HUDEP-2 (cell line): ENCODE results near the gene PCCA.
"Not testable (repeated sequence)": the region's sequence is repeated elsewhere in the genome, so short reads cannot be mapped to it uniquely, and the experiment has no call there.

Source experiments
- DNase-seq, 76 experiments: peaks; one replicate each; lab custom pipeline; 2025; ENCODE audit not compliant: unreplicated experiment in 76 of 76; lab: John Stamatoyannopoulos, UW

Gene PCCA

GRCh38 chr13:100088644-100089464 is at the start of gene PCCA:
Gene PCCA, plus strand, starts transcription at chr13:100089093. Its CDS starts 28 bp downstream, at chr13:100089121.
- DNase-seq, result peak in 75 of 76 experiments; percentile 26 to 92 (median 81)

- DNase-seq, result no peak
These were observed 49.2 kb upstream of the PCCA start for GRCh38 chr13:100039740-100040139.

- DNase-seq, result no peak
These were observed 48.7 kb upstream of the PCCA start for GRCh38 chr13:100040196-100040595.

GRCh38 chr13:100044936-100045335 is 44.0 kb upstream of the PCCA start:
- DNase-seq, result no peak

GRCh38 chr13:100045355-100045754 is 43.5 kb upstream of the PCCA start:
- DNase-seq, result no peak

GRCh38 chr13:100051070-100051469 is 37.8 kb upstream of the PCCA start:
- no peak for DNase-seq

GRCh38 chr13:100059827-100060226 is 29.1 kb upstream of the PCCA start:
- DNase-seq, result no peak

GRCh38 chr13:100063333-100063732 is 25.6 kb upstream of the PCCA start:
- no peak for DNase-seq

GRCh38 chr13:100063906-100064305 is 25.0 kb upstream of the PCCA start:
- DNase-seq, result no peak

GRCh38 chr13:100068133-100068931 is 20.6 kb upstream of the PCCA start:
- DNase-seq, result no peak

GRCh38 chr13:100069278-100069677 is 19.6 kb upstream of the PCCA start:
- no peak for DNase-seq

GRCh38 chr13:100075700-100076587 is 12.9 kb upstream of the PCCA start:
- DNase-seq, result no peak

GRCh38 chr13:100079003-100079402 is 9.9 kb upstream of the PCCA start:
- not testable (repeated sequence) for DNase-seq

GRCh38 chr13:100083401-100083800 is 5.5 kb upstream of the PCCA start:
- not testable (repeated sequence) for DNase-seq

- DNase-seq, result no peak
These were observed 635 bp upstream of the PCCA start for GRCh38 chr13:100088273-100088643.

GRCh38 chr13:100089465-100090032 is 656 bp downstream of the PCCA start:
- DNase-seq, result peak in 15 of 76 experiments; percentile 4 to 40 (median 11)

GRCh38 chr13:100090861-100091260 is 2.0 kb downstream of the PCCA start:
- DNase-seq, result no peak

GRCh38 chr13:100091391-100091790 is 2.5 kb downstream of the PCCA start:
- no peak for DNase-seq

GRCh38 chr13:100092273-100092672 is 3.4 kb downstream of the PCCA start:
- not testable (repeated sequence) for DNase-seq

GRCh38 chr13:100095498-100095897 is 6.6 kb downstream of the PCCA start:
- no peak for DNase-seq
